Measurements from ENCODE around the gene ZNF398.

The ZNF398 gene

GRCh38 chr7:149147752-149148653 lies 750 bp downstream of the ZNF398 start:
- DNase-seq (ENCODE audit: low read depth, low spot score): peak; percentile 48
- TF ChIP-seq, protein P1, sequence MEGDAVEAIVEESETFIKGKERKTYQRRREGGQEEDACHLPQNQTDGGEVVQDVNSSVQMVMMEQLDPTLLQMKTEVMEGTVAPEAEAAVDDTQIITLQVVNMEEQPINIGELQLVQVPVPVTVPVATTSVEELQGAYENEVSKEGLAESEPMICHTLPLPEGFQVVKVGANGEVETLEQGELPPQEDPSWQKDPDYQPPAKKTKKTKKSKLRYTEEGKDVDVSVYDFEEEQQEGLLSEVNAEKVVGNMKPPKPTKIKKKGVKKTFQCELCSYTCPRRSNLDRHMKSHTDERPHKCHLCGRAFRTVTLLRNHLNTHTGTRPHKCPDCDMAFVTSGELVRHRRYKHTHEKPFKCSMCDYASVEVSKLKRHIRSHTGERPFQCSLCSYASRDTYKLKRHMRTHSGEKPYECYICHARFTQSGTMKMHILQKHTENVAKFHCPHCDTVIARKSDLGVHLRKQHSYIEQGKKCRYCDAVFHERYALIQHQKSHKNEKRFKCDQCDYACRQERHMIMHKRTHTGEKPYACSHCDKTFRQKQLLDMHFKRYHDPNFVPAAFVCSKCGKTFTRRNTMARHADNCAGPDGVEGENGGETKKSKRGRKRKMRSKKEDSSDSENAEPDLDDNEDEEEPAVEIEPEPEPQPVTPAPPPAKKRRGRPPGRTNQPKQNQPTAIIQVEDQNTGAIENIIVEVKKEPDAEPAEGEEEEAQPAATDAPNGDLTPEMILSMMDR (IDR thresholded peaks at IDR 0.05; ENCODE audit: low read depth, low read length): no peak
- H3K4me3 ChIP-seq (ENCODE audit: low read depth, low read length): peak overlapping the region; percentile 75
- in situ Hi-C loops (cut with HindIII; ENCODE audit: low sequenced_read_pairs): no loop called here

DNA sequence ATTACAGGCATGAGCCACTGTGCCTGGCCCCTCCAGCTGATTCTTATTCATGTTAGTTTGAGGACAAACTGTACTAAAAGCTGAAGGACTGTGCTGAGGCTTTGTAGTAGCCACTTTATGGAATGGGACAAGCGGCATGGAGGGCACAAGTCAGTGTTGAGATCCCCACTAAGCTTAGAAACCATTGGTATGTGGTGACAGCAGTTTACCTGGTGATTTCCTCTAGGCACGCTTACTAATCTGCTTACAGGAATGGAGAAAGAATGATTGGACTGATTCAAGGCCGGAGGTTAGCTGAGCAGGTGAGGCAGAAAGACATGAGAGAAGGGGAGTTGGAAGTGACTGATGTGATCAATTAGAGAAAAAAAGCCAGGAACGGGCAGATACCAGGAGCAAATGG lies 3.7 kb downstream of the ZNF398 start:
- in situ Hi-C loops (cut with HindIII; ENCODE audit: low sequenced_read_pairs): no loop called here
- TF ChIP-seq, protein P1 (IDR thresholded peaks at IDR 0.05; ENCODE audit: low read depth, low read length): no peak
- no peak for DNase-seq (ENCODE audit: low read depth, low spot score)
- no peak overlapping the region for H3K4me3 ChIP-seq (ENCODE audit: low read depth, low read length)

DNA sequence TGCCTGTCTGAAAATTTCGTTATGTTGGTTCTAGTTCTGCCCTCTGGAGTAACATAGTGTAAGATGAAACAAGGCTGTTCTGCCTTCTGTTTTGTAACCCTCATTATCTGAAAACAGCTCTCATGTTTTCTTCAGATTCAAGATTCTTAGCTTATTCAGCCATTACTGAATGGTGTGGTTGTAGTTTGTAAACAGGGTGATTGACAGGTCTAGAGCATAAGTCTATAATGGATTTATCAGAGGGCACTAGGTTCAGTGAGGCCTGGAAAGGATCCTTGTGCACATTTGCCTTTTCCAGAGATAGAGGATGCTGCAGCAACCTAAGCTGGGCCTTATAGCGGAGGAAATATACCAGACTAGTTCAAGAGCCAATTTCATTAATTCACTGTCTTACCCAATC lies 6.1 kb downstream of the ZNF398 start:
- no peak overlapping the region for H3K4me3 ChIP-seq (ENCODE audit: low read depth, low read length)
- in situ Hi-C loops (cut with HindIII; ENCODE audit: low sequenced_read_pairs): no loop called here
- TF ChIP-seq, protein P1 (IDR thresholded peaks at IDR 0.05; ENCODE audit: low read depth, low read length): no peak
- no peak for DNase-seq (ENCODE audit: low read depth, low spot score)

DNA sequence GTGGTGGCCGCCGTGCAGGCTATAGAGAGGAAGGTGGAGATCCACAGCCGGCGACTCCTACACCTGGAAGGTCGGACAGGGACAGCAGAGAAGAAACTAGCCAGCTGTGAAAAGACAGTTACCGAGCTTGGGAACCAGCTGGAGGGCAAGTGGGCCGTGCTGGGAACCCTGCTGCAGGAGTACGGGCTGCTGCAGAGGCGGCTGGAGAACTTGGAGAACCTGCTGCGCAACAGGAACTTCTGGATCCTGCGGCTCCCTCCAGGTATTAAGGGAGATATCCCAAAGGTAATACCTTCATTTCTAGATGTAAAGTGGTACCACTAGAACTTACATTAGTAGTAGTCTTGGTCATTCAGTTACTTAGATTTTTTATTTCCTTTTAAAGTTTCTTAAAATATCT lies 6.8 kb downstream of the ZNF398 start:
- TF ChIP-seq, protein P1 (IDR thresholded peaks at IDR 0.05; ENCODE audit: low read depth, low read length): no peak
- DNase-seq (ENCODE audit: low read depth, low spot score): no peak
- in situ Hi-C loops (cut with HindIII; ENCODE audit: low sequenced_read_pairs): no loop called here
- no peak overlapping the region for H3K4me3 ChIP-seq (ENCODE audit: low read depth, low read length)

DNA sequence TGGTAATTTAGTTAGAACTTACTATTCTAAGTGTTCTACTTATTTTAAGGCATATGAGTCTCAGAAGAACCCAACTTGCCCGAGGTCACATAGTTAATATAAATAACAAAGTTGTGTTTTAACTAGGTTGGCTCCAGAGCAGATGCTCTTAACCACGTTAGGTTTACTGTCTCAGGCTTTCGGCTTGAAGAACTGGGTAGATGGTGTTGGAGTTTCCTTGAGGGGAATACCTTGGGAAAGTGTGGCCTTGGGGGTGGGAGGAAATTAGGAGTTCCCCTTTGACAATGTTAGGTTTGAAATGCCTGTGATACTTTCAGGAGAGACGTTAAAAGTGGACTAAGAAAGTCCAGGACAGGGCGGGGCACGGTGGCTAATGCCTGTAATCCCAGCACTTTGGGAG lies 9.6 kb downstream of the ZNF398 start:
- no peak for DNase-seq (ENCODE audit: low read depth, low spot score)
- TF ChIP-seq, protein P1 (IDR thresholded peaks at IDR 0.05; ENCODE audit: low read depth, low read length): no peak
- in situ Hi-C loops (cut with HindIII; ENCODE audit: low sequenced_read_pairs): no loop called here
- no peak overlapping the region for H3K4me3 ChIP-seq (ENCODE audit: low read depth, low read length)

DNA sequence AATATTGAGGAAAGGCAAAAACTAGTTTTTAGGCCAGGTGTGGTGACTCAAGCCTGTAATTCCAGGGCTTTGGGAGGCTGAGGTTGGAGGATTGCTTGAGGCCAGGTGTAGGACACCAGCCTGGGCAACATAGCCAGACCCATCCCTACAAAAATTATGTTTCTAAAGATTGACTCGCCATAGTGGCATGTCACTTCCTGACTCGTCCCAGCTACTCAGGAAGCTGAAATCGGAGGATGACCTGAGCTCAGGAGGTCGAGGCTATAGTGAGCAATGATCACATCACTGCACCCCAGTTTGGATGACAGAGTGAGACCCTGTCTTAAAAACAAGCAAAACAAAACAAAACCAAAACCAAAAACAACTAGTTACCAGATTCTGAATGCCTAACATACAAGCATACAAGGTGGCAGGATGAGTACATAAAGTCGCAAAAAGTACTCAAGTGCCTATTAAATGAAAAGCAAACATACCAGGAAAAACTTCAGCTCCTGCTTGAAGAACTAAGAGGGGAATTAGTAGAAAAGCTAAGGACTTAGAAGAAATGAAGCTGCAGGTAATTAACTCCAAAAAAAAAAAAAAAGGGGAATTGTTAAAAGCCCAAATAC lies 14.1 kb downstream of the ZNF398 start:
- no peak for DNase-seq (ENCODE audit: low read depth, low spot score)
- TF ChIP-seq, protein P1 (IDR thresholded peaks at IDR 0.05; ENCODE audit: low read depth, low read length): no peak
- in situ Hi-C loops (cut with HindIII; ENCODE audit: low sequenced_read_pairs): no loop called here
- H3K4me3 ChIP-seq (ENCODE audit: low read depth, low read length): no peak overlapping the region
